Mononuclear cell (primary cell): ENCODE measurements around the gene PRIM1. TPM values are rescaled to one million over a fixed set of nuclear protein-coding genes. Genes with fewer than 3 reads are reported as not detected.
A peak's percentile ranks its signal among the peaks of the same experiment; 100 is the strongest.
"Not testable (repeated sequence)": the region's sequence is repeated elsewhere in the genome, so short reads cannot be mapped to it uniquely, and the experiment has no call there.

ENCODE experiments used
- H3K27me3 ChIP-seq: 2 replicates; pipeline ENCODE4 v1.6.0; 2011; ENCODE audit warnings: low read length, control low read depth; ENCODE audit not compliant: insufficient read depth
- H3K4me1 ChIP-seq: 2 replicates; pipeline ENCODE4 v1.5.1; 2011; ENCODE audit warnings: mild to moderate bottlenecking, low read length, control low read depth; ENCODE audit not compliant: insufficient read depth
- H3K4me3 ChIP-seq: 2 replicates; pipeline ENCODE4 v1.5.1; 2011; ENCODE audit warnings: mild to moderate bottlenecking, low read length, moderate library complexity
- H3K9me3 ChIP-seq: 2 replicates; pipeline ENCODE4 v1.5.1; 2011; ENCODE audit warnings: low read depth, mild to moderate bottlenecking, control low read depth, low read length
- total RNA-seq: library from RNA; depleted of rRNA; stranded (reverse); fragments of >200 nt; gene quantifications from one replicate; pipeline ENCODE4 v1.2.3, GENCODE V29; 2012

PRIM1 gene
- total RNA-seq, 1 donor = 8.6 TPM

- Histone ChIP-seq H3K4me3 (no peak overlapping the region), H3K27me3 (no peaks in the 10 kb centered on the region), H3K9me3 (no peaks in the 10 kb centered on the region), H3K4me1 (peaks cover 24% of the 10 kb centered on the region)
Observed at GRCh38 chr12:56728139-56728861, 23.8 kb downstream of the PRIM1 start.

GRCh38 chr12:56726196-56726675 lies 25.9 kb downstream of the PRIM1 start:
- not testable (repeated sequence) for H3K9me3 ChIP-seq, H3K4me3 ChIP-seq, H3K27me3 ChIP-seq
- peaks cover 43% of the 10 kb centered on the region for H3K4me1 ChIP-seq

DNA sequence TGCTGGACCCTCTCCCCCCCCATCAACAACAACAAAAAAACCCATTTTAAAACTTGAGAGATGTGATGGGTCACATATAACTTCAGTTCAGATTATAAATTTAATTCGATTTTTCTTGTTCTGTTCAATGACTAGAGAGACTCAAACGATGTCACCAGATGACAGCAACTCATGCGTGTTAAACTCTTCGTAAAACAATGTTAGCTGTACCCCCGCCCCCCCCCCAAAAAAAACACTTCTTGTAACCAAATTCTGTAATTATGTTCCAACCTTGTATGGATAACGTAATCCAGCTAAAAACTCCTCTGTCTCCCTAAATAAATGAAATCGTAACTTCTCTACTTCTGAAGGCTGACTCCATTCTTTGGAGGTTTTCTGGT lies 26.4 kb downstream of the PRIM1 start:
- no peaks in the 10 kb centered on the region for H3K9me3 ChIP-seq
- H3K4me3 ChIP-seq = peak overlapping the region; percentile 66
- H3K27me3 ChIP-seq = no peaks in the 10 kb centered on the region
- peaks cover 49% of the 10 kb centered on the region for H3K4me1 ChIP-seq

DNA sequence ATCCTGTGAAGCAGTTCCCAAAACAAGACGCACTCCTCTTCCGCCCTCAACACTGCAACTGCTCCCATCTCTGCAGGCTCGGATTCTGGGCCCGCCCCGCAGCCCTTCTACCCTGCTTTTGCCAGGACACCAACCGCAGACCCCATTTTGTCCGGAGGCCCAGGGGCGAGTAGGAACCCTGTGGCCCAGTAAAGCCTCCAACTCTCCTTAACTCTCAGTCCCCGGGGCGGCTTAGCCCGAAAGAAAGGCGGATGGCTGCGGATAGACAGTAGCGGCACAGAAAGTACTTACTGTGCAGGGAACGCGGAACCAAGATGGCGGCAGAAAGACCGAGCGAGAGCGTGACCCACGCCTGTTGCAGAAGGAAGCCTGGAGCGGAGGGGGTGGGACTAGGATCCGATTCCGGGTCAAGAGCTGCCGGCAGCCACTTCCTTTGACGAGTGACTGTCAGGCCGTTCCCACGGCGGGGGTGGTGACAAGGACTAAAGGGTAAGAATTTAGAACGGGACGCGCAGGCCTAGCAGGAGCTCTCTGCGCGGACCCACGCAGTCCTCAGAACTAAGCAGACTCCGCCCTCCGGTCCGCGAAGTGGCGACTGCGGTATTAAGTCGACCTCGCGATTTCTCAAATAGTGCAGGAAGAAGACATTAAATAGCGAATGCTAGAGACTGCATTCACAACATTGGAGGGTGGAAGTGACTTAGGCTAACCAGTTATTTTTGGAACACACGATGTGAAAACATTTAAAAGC lies 27.0 kb downstream of the PRIM1 start, which contains the start of gene NACA:
TSS of gene NACA (minus strand) at position 328 of the 751 bp plus-strand sequence. CDS start 778 bp downstream, outside the sequence.
- Histone ChIP-seq H3K27me3 (no peaks in the 10 kb centered on the region), H3K4me3 (peak within 1 kb of the TSS; percentile 66), H3K9me3 (no peaks in the 10 kb centered on the region), H3K4me1 (peaks cover 54% of the 10 kb centered on the region)

DNA sequence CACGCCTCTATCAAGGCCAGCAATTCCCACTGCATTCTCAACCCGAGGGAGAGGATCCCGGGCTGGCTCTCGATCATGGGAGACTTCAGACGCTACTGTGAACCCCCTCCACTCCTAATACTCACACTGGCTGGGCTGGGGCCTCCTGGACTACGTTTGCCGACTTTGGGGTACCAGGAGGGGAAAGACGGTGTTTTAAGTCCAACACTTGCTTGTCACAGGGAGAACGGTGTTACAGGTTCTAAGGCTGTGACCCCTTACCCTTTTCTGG lies 27.5 kb downstream of the PRIM1 start:
- Histone ChIP-seq H3K4me3 (peak overlapping the region; percentile 66), H3K4me1 (peaks cover 59% of the 10 kb centered on the region), H3K9me3 (no peaks in the 10 kb centered on the region), H3K27me3 (no peaks in the 10 kb centered on the region)

- Histone ChIP-seq H3K9me3 (no peaks in the 10 kb centered on the region), H3K4me3 (peak overlapping the region; percentile 66), H3K27me3 (no peaks in the 10 kb centered on the region), H3K4me1 (peaks cover 65% of the 10 kb centered on the region)
Observed at GRCh38 chr12:56723889-56724700, 28.0 kb downstream of the PRIM1 start.

DNA sequence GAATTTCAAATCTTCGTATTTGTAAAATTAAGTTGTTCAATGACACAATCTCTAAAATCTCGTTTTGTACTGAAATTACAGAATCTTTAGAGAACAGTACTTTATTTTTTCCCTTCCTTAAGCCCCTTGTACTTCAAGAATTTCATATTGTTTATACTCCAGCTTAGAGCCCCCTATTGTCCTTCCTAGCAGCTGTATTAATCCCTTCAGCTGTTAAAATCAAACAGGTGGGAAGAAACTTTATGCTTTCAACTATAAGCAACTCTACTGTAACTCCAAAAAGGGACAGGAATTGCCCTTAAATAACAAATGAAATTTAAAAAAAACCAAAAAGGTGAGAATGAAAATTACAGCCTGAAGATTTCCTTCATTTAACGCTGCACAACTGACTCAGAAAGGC lies 28.8 kb downstream of the PRIM1 start:
- Histone ChIP-seq H3K4me3 (peak overlapping the region; percentile 66), H3K4me1 (peaks cover 69% of the 10 kb centered on the region), H3K27me3 (no peaks in the 10 kb centered on the region), H3K9me3 (no peaks in the 10 kb centered on the region)

DNA sequence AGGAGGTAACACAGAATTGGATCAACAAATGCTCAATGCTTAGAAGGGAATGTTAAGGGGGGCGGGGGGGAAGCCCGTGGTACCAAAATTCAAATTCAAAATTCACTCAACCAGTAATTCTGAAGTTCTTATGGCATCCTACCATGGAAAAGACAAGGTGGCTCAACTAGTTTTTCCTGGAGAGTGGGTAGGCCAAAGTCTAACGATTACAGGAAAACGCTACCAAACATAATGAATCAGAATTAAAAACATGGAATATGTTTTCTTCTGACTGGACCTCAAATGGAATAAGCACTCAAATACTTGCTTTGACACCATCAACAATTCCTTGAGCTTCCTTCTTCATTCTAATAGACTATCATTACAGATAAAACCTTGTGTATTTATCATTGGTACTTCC lies 29.3 kb downstream of the PRIM1 start:
- no peak overlapping the region for H3K4me3 ChIP-seq

DNA sequence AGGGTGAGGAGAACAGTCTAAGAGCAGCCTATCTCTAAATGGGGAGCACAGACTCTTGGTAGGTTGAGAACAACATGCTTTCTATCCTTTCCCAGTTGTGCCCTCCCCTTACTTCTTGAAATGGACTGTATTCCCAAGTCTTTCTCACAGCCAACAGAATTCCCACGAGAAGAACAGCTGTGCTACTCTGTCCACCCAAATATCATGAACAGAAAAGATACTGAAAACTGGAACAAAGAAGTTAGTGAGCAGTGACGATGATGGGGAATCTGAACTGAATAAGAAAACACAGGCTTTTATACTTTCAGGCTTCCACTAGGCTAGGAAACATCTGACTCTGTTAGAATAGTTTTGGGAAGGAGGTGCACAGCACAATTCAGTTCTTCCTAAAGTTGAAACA lies 30.4 kb downstream of the PRIM1 start:
- Histone ChIP-seq H3K4me1 (peaks cover 71% of the 10 kb centered on the region), H3K9me3 (no peaks in the 10 kb centered on the region), H3K4me3 (no peak overlapping the region), H3K27me3 (no peaks in the 10 kb centered on the region)

More for the DNA sequence above, 29.3 kb downstream of the PRIM1 start:
- Histone ChIP-seq H3K27me3 (no peaks in the 10 kb centered on the region), H3K9me3 (no peaks in the 10 kb centered on the region), H3K4me1 (peaks cover 69% of the 10 kb centered on the region)

DNA sequence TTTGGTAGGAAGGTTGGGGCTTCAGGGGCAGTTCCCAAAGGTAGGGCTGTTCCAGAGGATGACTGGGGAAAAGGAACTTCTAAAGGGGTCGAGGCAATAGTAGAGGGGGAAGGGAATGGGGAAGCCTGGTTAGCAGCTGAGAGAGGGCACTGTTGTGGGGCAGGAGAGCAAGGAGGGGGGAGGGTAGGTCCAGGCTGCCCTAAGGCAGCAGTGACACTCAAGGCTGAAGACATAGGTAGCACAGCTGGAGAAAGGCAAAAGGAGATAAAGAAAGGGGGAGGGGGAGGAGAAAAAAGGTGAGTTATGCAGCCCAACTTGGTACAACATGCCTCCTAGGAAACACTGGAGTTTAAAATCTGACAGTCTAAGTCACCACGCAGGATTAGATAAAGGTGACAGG lies 30.9 kb downstream of the PRIM1 start:
- H3K4me3 ChIP-seq = no peak overlapping the region

DNA sequence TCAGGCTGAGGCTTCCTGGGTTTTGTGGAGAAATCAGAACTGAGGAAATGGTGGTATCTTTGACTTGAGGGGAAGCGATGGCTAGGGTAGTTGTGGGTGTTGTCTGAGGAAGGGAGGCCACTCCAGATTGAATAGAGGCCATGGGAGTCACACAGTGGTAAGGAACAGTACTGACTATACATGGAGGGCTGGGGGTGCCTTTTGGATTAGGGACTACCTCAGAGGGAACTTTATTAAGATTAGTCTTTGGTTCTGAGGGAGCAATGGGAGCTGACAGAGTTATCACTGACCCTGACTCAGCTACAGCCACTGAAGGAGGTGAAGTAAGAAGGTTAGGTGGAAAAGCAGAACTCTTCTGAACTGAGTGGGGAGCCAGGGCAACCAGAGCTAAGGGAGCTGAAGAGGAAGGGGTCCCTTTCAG lies 31.4 kb downstream of the PRIM1 start:
- Histone ChIP-seq H3K9me3 (no peaks in the 10 kb centered on the region), H3K4me1 (peaks cover 72% of the 10 kb centered on the region), H3K4me3 (no peak overlapping the region), H3K27me3 (no peaks in the 10 kb centered on the region)

More for the DNA sequence above, 30.9 kb downstream of the PRIM1 start:
- H3K4me1 ChIP-seq = peaks cover 74% of the 10 kb centered on the region
- no peaks in the 10 kb centered on the region for H3K27me3 ChIP-seq
- H3K9me3 ChIP-seq = no peaks in the 10 kb centered on the region

- H3K4me3 ChIP-seq = no peak overlapping the region
Observed at GRCh38 chr12:56719056-56719455, 33.1 kb downstream of the PRIM1 start.

GRCh38 chr12:56718636-56719035 lies 33.5 kb downstream of the PRIM1 start:
- no peaks in the 10 kb centered on the region for H3K27me3 ChIP-seq
- no peak overlapping the region for H3K4me3 ChIP-seq

More at GRCh38 chr12:56719056-56719455, 33.1 kb downstream of the PRIM1 start:
- Histone ChIP-seq H3K27me3 (no peaks in the 10 kb centered on the region), H3K4me1 (peaks cover 72% of the 10 kb centered on the region), H3K9me3 (no peaks in the 10 kb centered on the region)

DNA sequence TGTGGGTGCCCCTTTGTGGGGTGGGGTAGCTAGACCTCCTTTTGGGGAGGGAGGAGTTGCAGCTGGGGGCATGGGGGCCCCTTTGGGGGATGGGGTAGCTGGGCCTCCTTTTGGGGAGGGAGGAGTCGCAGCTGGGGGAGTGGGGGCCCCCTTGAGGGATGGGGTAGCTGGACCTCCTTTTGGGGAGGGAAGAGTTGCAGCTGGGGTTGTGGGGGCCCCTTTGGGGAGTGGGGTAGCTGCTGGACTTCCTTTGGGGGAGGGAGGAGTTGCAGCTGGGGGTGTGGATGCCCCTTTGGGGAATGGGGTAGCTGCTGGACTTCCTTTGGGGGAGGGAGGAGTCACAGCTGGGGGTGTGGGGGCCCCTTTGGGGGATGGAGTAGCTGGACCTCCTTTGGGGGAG lies 34.0 kb downstream of the PRIM1 start:
- Histone ChIP-seq H3K27me3 (no peaks in the 10 kb centered on the region), H3K4me1 (peaks cover 68% of the 10 kb centered on the region), H3K4me3 (no peak overlapping the region), H3K9me3 (no peaks in the 10 kb centered on the region)

More at GRCh38 chr12:56718636-56719035, 33.5 kb downstream of the PRIM1 start:
- Histone ChIP-seq H3K4me1 (peaks cover 71% of the 10 kb centered on the region), H3K9me3 (no peaks in the 10 kb centered on the region)
